Adrenal gland (tissue), 5 donors: ENCODE results near the gene TANC1.

Experiments used
- POLR2A ChIP-seq, 2 donors: fragments of 450-650 bp; IDR thresholded peaks; one replicate each; pipeline ENCODE4 v1.6.1; 2017; ENCODE audit warnings: antibody characterized with exemption in 2 of 2, mild to moderate bottlenecking in 2 of 2, moderate library complexity in 1 of 2
- TF ChIP-seq, protein P1 (sequence below), 6 experiments: fragments of 450-650 bp in 4 of 6; fragments of 200-600 bp in 2 of 6; sonication (generic) in 1 of 6; IDR thresholded peaks; 1 replicate in 5 of 6; 2 replicates in 1 of 6; pipeline versions ENCODE4 v1.5.1 to v1.8.0; 2016 to 2021; ENCODE audit warnings: antibody characterized with exemption in 6 of 6, mild to moderate bottlenecking in 2 of 6, moderate library complexity in 1 of 6
- donor health status: DM: no; HTN: no; CAD: no.

DNA sequence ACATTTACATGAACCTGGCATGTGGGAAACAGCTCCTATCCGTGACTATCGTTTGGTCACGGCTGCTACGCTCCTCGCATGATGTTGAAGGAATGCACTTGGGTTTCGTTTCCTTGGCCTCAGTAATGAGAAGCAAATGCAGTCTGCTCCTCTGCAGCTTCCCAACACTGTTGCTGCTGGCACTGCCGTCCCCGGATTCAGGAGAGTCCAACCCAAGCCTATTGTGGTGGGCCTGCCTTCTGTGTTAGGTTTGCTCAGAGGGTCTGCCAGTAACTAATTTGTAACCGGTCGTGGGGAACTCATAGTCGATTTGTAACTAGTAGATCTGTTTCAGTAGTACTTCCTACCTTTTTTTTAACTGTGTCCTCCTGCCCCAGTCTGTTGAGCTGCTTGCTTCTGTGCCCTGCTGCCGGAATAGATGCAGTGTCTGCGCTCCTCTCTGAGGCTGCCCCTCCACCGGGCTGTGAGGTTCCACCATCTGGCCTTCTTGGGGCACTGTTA lies 259.7 kb downstream of the TANC1 start:
- TF ChIP-seq, protein P1, sequence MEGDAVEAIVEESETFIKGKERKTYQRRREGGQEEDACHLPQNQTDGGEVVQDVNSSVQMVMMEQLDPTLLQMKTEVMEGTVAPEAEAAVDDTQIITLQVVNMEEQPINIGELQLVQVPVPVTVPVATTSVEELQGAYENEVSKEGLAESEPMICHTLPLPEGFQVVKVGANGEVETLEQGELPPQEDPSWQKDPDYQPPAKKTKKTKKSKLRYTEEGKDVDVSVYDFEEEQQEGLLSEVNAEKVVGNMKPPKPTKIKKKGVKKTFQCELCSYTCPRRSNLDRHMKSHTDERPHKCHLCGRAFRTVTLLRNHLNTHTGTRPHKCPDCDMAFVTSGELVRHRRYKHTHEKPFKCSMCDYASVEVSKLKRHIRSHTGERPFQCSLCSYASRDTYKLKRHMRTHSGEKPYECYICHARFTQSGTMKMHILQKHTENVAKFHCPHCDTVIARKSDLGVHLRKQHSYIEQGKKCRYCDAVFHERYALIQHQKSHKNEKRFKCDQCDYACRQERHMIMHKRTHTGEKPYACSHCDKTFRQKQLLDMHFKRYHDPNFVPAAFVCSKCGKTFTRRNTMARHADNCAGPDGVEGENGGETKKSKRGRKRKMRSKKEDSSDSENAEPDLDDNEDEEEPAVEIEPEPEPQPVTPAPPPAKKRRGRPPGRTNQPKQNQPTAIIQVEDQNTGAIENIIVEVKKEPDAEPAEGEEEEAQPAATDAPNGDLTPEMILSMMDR (IDR thresholded peaks at IDR 0.05): no peak
- TF ChIP-seq POLR2A (IDR thresholded peaks at IDR 0.05): no peak
